Panc1 (cell line): ENCODE data around the gene FAM240B.

Experiments used
- POLR2AphosphoS5 ChIP-seq: IDR thresholded peaks from 2 replicates; pipeline ENCODE4 v1.6.1; 2012; ENCODE audit warnings: mild to moderate bottlenecking, low read depth, low read length, moderate library complexity
- SIN3A ChIP-seq: IDR thresholded peaks from 2 replicates; pipeline ENCODE4 v1.6.1; 2012; ENCODE audit warnings: low read depth, mild to moderate bottlenecking, low read length, moderate library complexity, borderline replicate concordance; ENCODE audit not compliant: insufficient read depth
- TCF7L2 ChIP-seq: IDR thresholded peaks from 2 replicates; pipeline ENCODE4 v1.6.1; 2011; ENCODE audit warnings: mild to moderate bottlenecking, low read depth, low read length, inconsistent platforms
- TF ChIP-seq, protein P1 (sequence below), 2 experiments: IDR thresholded peaks; 2 replicates each; pipeline ENCODE4 v1.6.1; 2011 to 2012; ENCODE audit warnings: low read depth in 2 of 2, control low read depth in 1 of 2, low read length in 1 of 2, mild to moderate bottlenecking in 1 of 2, moderate library complexity in 1 of 2; ENCODE audit not compliant: insufficient read depth in 1 of 2
- TF ChIP-seq, protein P2 (sequence below): fragments of 450-650 bp; IDR thresholded peaks from 2 replicates; pipeline ENCODE4 v1.5.1; 2017; ENCODE audit warnings: mild to moderate bottlenecking

DNA sequence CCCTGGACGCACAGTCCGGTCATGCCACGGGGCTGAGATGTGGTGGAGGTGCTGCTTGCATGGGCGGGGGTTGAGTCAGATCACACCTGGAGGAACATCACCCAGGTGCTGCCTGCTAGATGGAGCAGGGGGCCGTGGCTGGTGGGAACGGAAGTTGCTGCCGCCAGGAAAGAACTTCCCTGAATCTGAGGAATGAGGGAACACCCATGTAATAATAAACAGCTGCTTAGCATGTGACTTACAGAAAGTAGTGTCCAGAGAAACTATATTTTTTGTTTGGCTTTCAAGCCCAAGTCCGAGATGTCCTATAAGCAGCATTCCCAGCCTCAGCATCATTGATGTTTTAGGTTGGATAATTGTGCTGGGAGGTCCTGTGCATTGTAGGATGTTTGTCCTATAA lies 27.1 kb upstream of the FAM240B start:
- TF ChIP-seq POLR2AphosphoS5: no peak
- TF ChIP-seq, protein P1, sequence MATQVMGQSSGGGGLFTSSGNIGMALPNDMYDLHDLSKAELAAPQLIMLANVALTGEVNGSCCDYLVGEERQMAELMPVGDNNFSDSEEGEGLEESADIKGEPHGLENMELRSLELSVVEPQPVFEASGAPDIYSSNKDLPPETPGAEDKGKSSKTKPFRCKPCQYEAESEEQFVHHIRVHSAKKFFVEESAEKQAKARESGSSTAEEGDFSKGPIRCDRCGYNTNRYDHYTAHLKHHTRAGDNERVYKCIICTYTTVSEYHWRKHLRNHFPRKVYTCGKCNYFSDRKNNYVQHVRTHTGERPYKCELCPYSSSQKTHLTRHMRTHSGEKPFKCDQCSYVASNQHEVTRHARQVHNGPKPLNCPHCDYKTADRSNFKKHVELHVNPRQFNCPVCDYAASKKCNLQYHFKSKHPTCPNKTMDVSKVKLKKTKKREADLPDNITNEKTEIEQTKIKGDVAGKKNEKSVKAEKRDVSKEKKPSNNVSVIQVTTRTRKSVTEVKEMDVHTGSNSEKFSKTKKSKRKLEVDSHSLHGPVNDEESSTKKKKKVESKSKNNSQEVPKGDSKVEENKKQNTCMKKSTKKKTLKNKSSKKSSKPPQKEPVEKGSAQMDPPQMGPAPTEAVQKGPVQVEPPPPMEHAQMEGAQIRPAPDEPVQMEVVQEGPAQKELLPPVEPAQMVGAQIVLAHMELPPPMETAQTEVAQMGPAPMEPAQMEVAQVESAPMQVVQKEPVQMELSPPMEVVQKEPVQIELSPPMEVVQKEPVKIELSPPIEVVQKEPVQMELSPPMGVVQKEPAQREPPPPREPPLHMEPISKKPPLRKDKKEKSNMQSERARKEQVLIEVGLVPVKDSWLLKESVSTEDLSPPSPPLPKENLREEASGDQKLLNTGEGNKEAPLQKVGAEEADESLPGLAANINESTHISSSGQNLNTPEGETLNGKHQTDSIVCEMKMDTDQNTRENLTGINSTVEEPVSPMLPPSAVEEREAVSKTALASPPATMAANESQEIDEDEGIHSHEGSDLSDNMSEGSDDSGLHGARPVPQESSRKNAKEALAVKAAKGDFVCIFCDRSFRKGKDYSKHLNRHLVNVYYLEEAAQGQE (IDR thresholded peaks at IDR 0.05; ENCODE audit: insufficient read depth in 1 of 2, low read depth in 2 of 2, low read length in 1 of 2): no peak
- no peak for TF ChIP-seq TCF7L2
- TF ChIP-seq, protein P2, sequence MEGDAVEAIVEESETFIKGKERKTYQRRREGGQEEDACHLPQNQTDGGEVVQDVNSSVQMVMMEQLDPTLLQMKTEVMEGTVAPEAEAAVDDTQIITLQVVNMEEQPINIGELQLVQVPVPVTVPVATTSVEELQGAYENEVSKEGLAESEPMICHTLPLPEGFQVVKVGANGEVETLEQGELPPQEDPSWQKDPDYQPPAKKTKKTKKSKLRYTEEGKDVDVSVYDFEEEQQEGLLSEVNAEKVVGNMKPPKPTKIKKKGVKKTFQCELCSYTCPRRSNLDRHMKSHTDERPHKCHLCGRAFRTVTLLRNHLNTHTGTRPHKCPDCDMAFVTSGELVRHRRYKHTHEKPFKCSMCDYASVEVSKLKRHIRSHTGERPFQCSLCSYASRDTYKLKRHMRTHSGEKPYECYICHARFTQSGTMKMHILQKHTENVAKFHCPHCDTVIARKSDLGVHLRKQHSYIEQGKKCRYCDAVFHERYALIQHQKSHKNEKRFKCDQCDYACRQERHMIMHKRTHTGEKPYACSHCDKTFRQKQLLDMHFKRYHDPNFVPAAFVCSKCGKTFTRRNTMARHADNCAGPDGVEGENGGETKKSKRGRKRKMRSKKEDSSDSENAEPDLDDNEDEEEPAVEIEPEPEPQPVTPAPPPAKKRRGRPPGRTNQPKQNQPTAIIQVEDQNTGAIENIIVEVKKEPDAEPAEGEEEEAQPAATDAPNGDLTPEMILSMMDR: no peak
- no peak for TF ChIP-seq SIN3A
